K562 (cell line): ENCODE results near the gene ETV4. TPM values are rescaled to one million over a fixed set of nuclear protein-coding genes. Genes with fewer than 3 reads are reported as not detected.

ENCODE experiments used
- ATAC-seq: fragments of 200-7000 bp; cut with Tn5 transposase; 3 replicates; pipeline ENCODE4 v1.9.1; 2020; ENCODE audit warnings: moderate library complexity
- BruUV-seq: library from RNA; stranded (reverse); fragments of 400-500 nt; replicated peaks from 2 replicates; lab custom pipeline; 2021; lab: Mats Ljungman, UMichigan
- CTCF ChIA-PET: fragments of 300-600 bp; formaldehyde crosslinking; extraction: SDS; loops from one replicate; lab custom pipeline; 2021; ENCODE audit warnings: low intra/inter-chr PET ratio; lab: Yijun Ruan, JAX
- POLR2A ChIA-PET: fragments of 300-600, 350-650 bp; sonication (Branson Sonifier 250); formaldehyde crosslinking; extraction: SDS; loops from one replicate; lab custom pipeline; 2021; ENCODE audit warnings: antibody characterized with exemption, inconsistent platforms; lab: Yijun Ruan, JAX
- DNase-seq, 4 experiments: peaks; one replicate each; pipeline versions ENCODE4 v3.0.0 to v3.0.0-alpha.2; 2011 to 2018; ENCODE audit warnings: low spot score in 3 of 4, mixed read lengths in 3 of 4; ENCODE audit errors: extremely low read depth in 1 of 4
- FAIRE-seq: peaks from 2 replicates; lab custom pipeline; 2011; peaks lifted over from hg19 to GRCh38; lab: Jason Lieb, UNC
- H2AFZ ChIP-seq: 2 replicates; pipeline ENCODE4 v1.6.0; 2011; ENCODE audit warnings: low read depth, low read length, control low read depth, inconsistent platforms
- H3K27ac ChIP-seq: fragments of 200-600 bp; 3 replicates; pipeline ENCODE4 v1.8.0; 2011; ENCODE audit warnings: low read depth, mild to moderate bottlenecking, control low read depth, inconsistent platforms, low read length, moderate library complexity, mixed read lengths; ENCODE audit errors: extremely low read depth
- H3K27me3 ChIP-seq, 2 experiments: fragments of 300-600 bp in 1 of 2; 2 replicates in 1 of 2; 3 replicates in 1 of 2; pipeline versions ENCODE4 v1.6.0 to v1.8.0; 2011; ENCODE audit warnings: inconsistent platforms in 2 of 2, low read length in 2 of 2, mild to moderate bottlenecking in 1 of 2, mixed read lengths in 1 of 2, moderate library complexity in 1 of 2; ENCODE audit not compliant: control insufficient read depth in 2 of 2, insufficient read depth in 2 of 2
- H3K36me3 ChIP-seq: fragments of 300-600 bp; 3 replicates; pipeline ENCODE4 v1.8.0; 2011; ENCODE audit warnings: mild to moderate bottlenecking, low read length, inconsistent platforms; ENCODE audit not compliant: control insufficient read depth, insufficient read depth
- H3K4me1 ChIP-seq, 2 experiments: fragments of 200-600 bp in 1 of 2; replicated peaks in 1 of 2; 2 replicates in 1 of 2; 3 replicates in 1 of 2; pipeline versions ENCODE4 v1.5.1 to v1.8.0; 2011; ENCODE audit warnings: inconsistent platforms in 2 of 2, low read length in 2 of 2, mild to moderate bottlenecking in 1 of 2, mixed read lengths in 1 of 2, moderate library complexity in 1 of 2; ENCODE audit not compliant: control insufficient read depth in 2 of 2, insufficient read depth in 2 of 2
- H3K4me2 ChIP-seq: 2 replicates; pipeline ENCODE4 v1.6.1; 2011; ENCODE audit warnings: low read length, control low read depth, inconsistent platforms, mixed read lengths; ENCODE audit not compliant: insufficient read depth
- H3K4me3 ChIP-seq: fragments of 200-600 bp; sonication (generic), shearing (Covaris generic); 2 replicates; pipeline ENCODE4 v1.5.1; 2016; ENCODE audit warnings: control low read depth, inconsistent platforms
- H3K79me2 ChIP-seq: fragments of 200-600 bp; 3 replicates; pipeline ENCODE4 v1.8.0; 2011; ENCODE audit warnings: low read length, inconsistent platforms; ENCODE audit not compliant: control insufficient read depth, insufficient read depth
- H3K9ac ChIP-seq, 2 experiments: 2 replicates each; pipeline versions ENCODE4 v1.6.0 to v1.6.1; 2011; ENCODE audit warnings: low read depth in 2 of 2, low read length in 2 of 2, control low read depth in 1 of 2, inconsistent platforms in 1 of 2, mild to moderate bottlenecking in 1 of 2, mixed read lengths in 1 of 2; ENCODE audit not compliant: insufficient read depth in 1 of 2
- H3K9me1 ChIP-seq: one replicate; pipeline ENCODE4 v1.6.0; 2011; ENCODE audit warnings: inconsistent platforms, mild to moderate bottlenecking, low read length, moderate library complexity; ENCODE audit not compliant: control insufficient read depth, insufficient read depth
- H3K9me3 ChIP-seq: replicated peaks from 2 replicates; pipeline ENCODE4 v1.5.1; 2011; ENCODE audit warnings: low read depth, low read length, inconsistent platforms; ENCODE audit not compliant: control insufficient read depth, insufficient read depth
- H4K20me1 ChIP-seq: replicated peaks from 2 replicates; pipeline ENCODE4 v1.6.1; 2011; ENCODE audit warnings: low read length, inconsistent platforms, mixed read lengths; ENCODE audit not compliant: control insufficient read depth, insufficient read depth
- IFI16 ChIP-seq: fragments of 250-450 bp; sonication (Bioruptor Pico); IDR thresholded peaks from 2 replicates; pipeline ENCODE4 v2.1.2; 2022; ENCODE audit warnings: mild to moderate bottlenecking, inconsistent platforms
- PURB ChIP-seq: sonication (generic); formaldehyde crosslinking; IDR thresholded peaks from 2 replicates; pipeline ENCODE4 v1.9.0; 2021; ENCODE audit warnings: low read depth, mild to moderate bottlenecking, missing genetic modification reagents
- ZFP36 ChIP-seq: fragments of 150-350 bp; IDR thresholded peaks from 2 replicates; pipeline ENCODE4 v1.6.1; 2018; ENCODE audit warnings: low read length, low read depth; ENCODE audit not compliant: partially characterized antibody
- WGBS: fragments of 100-300 bp; shearing (Covaris generic); methylation state at CpG from one replicate; pipeline ENCODE4 v1.1.6; 2016; ENCODE audit warnings: low coverage, mixed read lengths; ENCODE audit not compliant: insufficient coverage; ENCODE audit errors: missing lambda C conversion rate; 5-methylcytosine and 5-hydroxymethylcytosine counted together
- in situ Hi-C: fragments of 300-500 bp; cut with MboI; formaldehyde crosslinking; loops from 4 replicates; pipeline ENCODE4 v1.15.0; 2018; ENCODE audit warnings: inconsistent platforms, mixed read lengths
- intact Hi-C: fragments of 100-400 bp; cut with micrococcal nuclease; formaldehyde crosslinking; loops from 2 replicates; pipeline ENCODE4 v1.14.2; 2022
- polyA plus RNA-seq, 8 experiments: library from polyadenylated mRNA; depleted of rRNA in 4 of 8; stranded (reverse) in 5 of 8; unstranded in 3 of 8; fragments of >200 nt; fragmentation: Nextera tagmentation in 2 of 8; fragmentation: Illumina TruSeq in 1 of 8; extraction: Ambion mirVana in 2 of 8; extraction: Trizol in 1 of 8; gene quantifications; 2 replicates each; pipeline versions ENCODE4 v1.2.1 to v1.2.3, GENCODE V29; 2011 to 2014; ENCODE audit warnings: inconsistent platforms in 1 of 8, missing spikeins in 1 of 8
- total RNA-seq, 7 experiments: library from RNA; depleted of rRNA in 6 of 7; stranded (reverse); fragments of >200 nt in 6 of 7; fragmentation: Illumina TruSeq in 2 of 7; extraction: Trizol in 2 of 7; gene quantifications; 2 replicates each; pipeline versions ENCODE4 v1.2.1 to v1.2.3, GENCODE V29; 2011 to 2021; ENCODE audit warnings: low replicate concordance in 1 of 7
- TF ChIP-seq, protein P1 (sequence below), 2 experiments: fragments of 450-650 bp; IDR thresholded peaks; 2 replicates each; pipeline ENCODE4 v1.6.1; 2016; ENCODE audit warnings: mild to moderate bottlenecking in 2 of 2, borderline replicate concordance in 1 of 2, low read depth in 1 of 2, moderate library complexity in 1 of 2

Gene ETV4
- total and polyA plus RNA-seq, 9 of the 15 experiments (the other 6 are each of a cell fraction or from before 2014, with no cell fraction given) = 5.5 to 66.3 (median 28.2) TPM

DNA sequence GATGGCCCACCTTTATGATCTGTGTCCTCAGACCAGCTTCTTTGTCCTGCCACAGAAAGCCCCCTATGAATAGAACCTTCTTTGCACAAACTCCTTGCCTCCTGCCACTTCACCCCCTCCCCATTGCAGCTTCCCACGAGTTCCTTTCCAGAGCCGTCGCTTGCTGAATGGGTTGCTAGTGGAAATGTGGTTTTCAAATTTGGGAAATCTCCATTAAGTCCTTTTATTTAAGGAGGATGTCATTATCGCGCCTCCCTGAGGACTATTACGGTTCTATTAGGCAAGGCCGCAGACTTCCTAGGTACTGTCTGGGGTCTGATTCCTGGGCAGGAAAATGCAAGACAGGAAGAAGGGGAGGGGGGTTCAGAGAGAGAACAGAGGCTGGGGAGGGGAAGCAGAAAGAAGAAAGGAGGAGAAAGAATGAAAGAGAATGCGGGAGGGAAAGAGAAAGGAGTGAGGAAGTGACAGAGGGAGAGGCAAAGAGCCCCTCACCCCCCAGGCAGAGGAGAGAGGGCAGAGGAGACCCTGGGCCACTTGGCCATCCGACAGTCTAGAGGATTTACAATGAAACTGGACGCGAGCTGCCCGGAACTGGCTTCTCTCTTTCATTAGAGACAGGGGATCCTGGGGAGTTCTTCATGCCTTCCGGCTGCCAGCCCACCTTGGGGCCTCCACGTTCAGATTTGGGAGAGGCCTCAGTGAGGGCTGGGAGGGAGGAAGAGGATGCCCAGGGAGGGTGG is 31.7 kb upstream of the ETV4 start:
- no peak overlapping the region for H3K4me2 ChIP-seq
- H2AFZ ChIP-seq = no peak overlapping the region
- no peaks in the 10 kb centered on the region for H3K4me1 ChIP-seq
- H3K9me1 ChIP-seq = peaks cover 3% of the 10 kb centered on the region
- ChIA-PET POLR2A (interaction anchor here (0.8 to 1.2 kb wide), 4 partner anchors 94 to 114 kb away, joined by 3 to 5 read pairs (median 4); no protein-coding TSS in a partner anchor), CTCF (interaction anchor here (0.6 to 2.3 kb wide), 3 partner anchors 95 to 116 kb away, joined by 3 to 25 read pairs (median 9); no protein-coding TSS in a partner anchor)
- no peak overlapping the region for H3K27ac ChIP-seq
- no peaks in the 10 kb centered on the region for H3K79me2 ChIP-seq
- peaks cover 4% of the 10 kb centered on the region for H4K20me1 ChIP-seq
- no peaks in the 10 kb centered on the region for H3K36me3 ChIP-seq
- in situ Hi-C loops = loop anchor here (5.0 kb wide), 2 partner anchors 94 to 184 kb away; no protein-coding TSS in a partner anchor
- H3K9me3 ChIP-seq = no peaks in the 10 kb centered on the region
- H3K4me3 ChIP-seq = no peak overlapping the region
- H3K27me3 ChIP-seq = peaks cover 29 to 44% of the 10 kb centered on the region in 2 experiments; a peak in 4 of 5 replicates
- intact Hi-C loops = loop anchor here (1.0 to 2.0 kb wide), 2 partner anchors 57 to 182 kb away; no protein-coding TSS in a partner anchor
- ATAC-seq (no peak), DNase-seq (no peak), FAIRE-seq (no peak)
- TF ChIP-seq PURB (no peak), IFI16 (no peak), ZFP36 (no peak)
- TF ChIP-seq, protein P1, sequence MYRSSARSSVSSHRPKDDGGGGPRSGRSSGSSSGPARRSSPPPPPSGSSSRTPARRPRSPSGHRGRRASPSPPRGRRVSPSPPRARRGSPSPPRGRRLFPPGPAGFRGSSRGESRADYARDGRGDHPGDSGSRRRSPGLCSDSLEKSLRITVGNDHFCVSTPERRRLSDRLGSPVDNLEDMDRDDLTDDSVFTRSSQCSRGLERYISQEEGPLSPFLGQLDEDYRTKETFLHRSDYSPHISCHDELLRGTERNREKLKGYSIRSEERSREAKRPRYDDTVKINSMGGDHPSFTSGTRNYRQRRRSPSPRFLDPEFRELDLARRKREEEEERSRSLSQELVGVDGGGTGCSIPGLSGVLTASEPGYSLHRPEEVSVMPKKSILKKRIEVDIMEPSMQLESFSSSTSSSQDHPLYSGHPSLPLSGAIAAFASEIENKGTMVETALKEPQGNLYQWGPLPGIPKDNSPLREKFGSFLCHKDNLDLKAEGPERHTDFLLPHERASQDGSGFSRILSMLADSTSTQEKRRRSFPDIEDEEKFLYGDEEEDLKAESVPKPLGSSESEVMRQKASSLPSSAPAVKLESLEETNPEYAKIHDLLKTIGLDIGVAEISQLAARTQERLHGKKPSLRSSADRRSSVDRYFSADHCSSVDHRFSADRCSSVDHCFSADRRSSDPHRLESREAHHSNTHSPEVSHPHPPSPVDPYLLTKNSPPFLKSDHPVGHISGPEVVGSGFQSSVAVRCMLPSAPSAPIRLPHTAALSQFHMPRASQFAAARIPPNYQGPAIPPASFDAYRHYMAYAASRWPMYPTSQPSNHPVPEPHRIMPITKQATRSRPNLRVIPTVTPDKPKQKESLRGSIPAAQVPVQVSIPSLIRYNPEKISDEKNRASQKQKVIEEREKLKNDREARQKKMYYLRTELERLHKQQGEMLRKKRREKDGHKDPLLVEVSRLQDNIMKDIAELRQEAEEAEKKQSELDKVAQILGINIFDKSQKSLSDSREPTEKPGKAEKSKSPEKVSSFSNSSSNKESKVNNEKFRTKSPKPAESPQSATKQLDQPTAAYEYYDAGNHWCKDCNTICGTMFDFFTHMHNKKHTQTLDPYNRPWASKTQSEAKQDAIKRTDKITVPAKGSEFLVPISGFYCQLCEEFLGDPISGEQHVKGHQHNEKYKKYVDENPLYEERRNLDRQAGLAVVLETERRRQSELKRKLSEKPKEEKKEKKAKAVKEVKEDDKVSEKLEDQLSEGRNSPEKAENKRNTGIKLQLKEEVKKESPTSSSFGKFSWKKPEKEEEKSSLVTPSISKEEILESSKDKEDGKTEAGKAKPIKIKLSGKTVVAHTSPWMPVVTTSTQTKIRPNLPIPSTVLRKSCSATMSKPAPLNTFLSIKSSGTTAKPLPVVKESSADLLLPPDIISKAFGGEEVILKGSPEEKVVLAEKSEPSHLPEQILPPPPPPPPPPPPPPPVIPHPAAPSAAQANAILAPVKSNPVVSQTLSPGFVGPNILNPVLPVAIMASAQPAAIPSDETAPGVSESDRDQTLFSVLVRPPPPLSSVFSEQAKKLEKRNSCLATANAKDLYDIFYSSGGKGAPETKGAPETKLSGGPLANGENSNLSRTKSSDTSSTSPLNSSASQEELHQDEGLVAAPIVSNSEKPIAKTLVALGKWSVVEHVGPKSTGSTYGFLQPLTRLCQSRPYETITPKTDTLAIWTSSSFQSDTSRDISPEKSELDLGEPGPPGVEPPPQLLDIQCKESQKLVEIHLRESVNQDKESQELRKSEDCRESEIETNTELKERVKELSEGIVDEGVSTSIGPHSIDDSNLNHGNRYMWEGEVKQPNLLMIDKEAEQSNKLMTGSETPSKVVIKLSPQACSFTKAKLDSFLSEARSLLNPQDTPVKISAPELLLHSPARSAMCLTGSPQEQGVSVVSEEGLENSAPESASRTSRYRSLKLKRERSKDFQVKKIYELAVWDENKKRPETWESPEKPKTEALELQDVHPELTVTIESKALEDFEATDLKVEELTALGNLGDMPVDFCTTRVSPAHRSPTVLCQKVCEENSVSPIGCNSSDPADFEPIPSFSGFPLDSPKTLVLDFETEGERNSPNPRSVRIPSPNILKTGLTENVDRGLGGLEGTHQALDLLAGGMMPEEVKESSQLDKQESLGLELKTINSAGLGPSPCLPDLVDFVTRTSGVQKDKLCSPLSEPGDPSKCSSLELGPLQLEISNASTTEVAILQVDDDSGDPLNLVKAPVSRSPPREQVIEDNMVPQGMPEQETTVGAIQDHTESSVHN (IDR thresholded peaks at IDR 0.05; ENCODE audit: borderline replicate concordance in 1 of 2, low read depth in 1 of 2) = no peak
- 6% methylated on average over 14 of the region's 14 CpGs for WGBS
- H3K9ac ChIP-seq = no peak overlapping the region
- no TSS peak for BruUV-seq
